SIG-M5 treated with dmso at 0.1 percent for 504 hours (cell line): ENCODE measurements around the gene PRAMEF13.
A peak's percentile ranks its signal among the peaks of the same experiment; 100 is the strongest.
"Not testable (repeated sequence)": the region's sequence is repeated elsewhere in the genome, so short reads cannot be mapped to it uniquely, and the experiment has no call there.

ENCODE experiments used
- DNase-seq: peaks from one replicate; lab custom pipeline; 2025; ENCODE audit not compliant: unreplicated experiment; lab: John Stamatoyannopoulos, UW

PRAMEF13 gene, protein sequence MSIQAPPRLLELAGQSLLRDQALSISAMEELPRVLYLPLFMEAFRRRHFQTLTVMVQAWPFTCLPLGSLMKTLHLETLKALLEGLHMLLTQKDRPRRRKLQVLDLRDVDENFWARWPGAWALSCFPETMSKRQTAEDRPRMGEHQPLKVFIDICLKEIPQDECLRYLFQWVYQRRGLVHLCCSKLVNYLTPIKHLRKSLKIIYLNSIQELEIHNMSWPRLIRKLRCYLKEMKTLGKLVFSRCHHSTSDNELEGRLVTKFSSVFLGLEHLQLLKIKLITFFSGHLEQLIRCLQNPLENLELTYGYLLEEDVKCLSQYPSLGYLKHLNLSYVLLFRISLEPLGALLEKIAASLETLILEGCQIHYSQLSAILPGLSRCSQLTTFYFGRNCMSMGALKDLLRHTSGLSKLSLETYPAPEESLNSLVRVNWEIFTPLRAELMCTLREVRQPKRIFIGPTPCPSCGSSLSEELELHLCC

DNA sequence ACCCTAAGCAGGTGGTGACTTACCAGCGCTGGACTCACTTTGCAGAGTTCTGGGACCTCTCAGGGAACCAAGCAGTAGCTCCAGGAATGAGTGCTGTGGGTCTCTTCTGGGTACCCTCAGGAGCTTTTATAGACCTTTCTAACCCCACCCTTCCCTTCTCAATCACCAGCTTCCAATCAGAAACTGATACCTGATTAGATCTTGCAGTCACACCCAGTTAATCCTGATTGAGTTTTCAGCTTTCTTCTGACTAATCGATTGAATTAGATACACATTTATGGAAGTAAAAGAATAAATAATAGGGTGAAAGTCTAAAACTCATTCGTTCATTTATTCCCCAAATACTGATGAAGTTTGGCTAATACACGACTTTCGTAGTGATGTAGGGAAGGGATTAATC is at the start of gene PRAMEF13:
Gene PRAMEF13 (minus strand): TSS at position 101 of the 400 bp plus-strand sequence. CDS start 1,820 bp downstream, outside the sequence.
- DNase-seq: not testable (repeated sequence)

DNA sequence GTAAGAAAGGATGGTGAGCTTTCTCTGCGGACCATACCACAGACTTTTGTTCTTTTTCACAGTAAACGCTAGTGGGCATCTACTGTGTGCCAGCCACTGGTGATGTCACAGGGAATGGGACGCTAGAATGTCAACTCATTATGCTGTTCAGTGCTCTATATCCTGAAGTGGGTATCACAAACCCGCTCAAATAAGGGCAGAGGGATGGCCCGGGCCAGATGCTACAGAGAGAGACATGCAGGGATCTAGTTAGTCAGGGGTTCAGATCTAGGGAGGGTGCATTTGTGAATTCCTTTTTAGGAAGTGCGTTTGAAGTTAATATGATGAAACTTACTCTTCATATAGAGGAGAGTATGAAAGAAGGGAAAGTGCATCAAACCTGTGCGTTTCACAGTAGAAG is 45.9 kb upstream of the PRAMEF13 start:
- DNase-seq: not testable (repeated sequence)

DNA sequence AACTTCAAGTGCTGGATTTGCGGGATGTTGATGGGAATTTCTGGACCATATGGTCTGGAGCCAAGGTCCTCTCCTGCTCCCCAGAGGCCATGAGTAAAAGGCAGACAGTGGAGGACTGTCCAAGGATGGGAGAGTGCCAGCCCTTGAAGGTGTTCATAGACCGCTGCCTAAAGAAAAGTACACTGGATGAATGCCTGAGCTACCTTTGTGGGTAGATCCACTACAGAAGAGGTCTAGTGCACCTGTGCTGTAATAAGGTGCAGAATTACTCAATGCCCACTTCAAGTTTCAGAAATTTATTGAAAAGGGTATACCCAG is 45.3 kb upstream of the PRAMEF13 start:
- not testable (repeated sequence) for DNase-seq

DNA sequence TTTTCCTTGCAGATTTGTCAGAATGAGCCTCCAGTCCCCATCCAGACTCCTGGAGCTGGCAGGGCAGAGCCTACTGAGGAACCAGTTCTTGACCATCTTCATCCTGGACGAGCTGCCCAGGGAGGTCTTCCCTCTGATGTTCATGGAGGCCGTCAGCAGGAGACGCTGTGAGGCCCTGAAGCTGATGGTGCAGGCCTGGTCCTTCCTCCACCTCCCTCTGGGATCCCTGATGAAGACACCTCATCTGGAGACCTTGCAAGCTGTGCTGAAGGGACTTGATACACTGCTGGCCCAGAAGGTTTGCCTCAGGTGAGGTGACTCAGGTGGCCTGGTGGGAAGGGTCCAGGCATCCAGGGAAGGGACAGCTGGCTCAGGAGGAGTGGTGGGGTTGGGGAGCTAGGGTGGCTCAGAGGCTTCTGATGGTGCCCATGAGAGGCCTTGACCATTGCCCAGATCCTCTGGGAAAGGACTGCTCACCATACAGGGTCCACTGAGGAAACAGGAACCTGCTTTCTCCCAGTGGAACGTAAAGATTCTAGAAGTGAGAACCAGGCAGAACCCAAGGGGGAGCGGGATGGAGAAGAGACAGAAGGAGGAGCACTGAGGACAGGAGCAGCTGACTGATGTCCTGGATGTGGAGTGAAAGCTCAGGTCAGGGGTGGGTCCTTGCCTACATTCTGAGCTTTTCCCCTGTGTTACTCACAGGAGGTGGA is 44.8 kb upstream of the PRAMEF13 start:
- DNase-seq: not testable (repeated sequence)

DNA sequence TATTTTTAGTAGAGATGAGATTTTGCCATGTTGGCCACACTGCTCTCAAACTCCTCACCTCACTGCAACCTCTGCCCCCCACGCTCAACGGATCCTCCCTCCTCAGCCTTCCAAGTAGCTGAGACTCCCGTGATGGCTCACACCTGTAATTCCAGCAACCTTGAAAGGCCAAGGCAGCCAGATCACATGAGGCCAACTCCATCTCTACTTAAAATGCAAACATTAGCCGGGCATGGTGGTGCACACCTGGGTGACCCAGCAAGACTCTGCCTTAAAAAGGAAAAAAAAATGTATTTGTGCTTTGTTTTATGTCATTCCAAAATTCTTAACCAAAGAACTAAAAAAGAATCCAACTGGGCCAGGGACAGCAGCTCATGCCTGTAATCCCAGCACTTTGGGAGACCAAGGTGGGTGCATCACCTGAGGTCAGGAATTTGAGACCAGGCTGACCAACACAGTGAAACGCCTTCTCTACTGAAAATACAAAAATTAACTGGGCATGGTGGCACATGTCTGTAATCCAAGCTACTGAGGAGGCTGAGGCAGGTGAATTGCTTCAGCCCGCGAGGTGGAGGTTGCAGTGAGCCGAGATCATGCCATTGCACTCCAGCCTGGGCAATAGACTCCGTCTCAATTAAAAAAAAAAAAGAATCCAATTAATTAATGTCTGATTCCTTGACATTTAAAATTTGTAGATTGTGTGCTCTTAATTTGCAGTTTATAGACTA is 42.5 kb upstream of the PRAMEF13 start:
- DNase-seq: not testable (repeated sequence)

DNA sequence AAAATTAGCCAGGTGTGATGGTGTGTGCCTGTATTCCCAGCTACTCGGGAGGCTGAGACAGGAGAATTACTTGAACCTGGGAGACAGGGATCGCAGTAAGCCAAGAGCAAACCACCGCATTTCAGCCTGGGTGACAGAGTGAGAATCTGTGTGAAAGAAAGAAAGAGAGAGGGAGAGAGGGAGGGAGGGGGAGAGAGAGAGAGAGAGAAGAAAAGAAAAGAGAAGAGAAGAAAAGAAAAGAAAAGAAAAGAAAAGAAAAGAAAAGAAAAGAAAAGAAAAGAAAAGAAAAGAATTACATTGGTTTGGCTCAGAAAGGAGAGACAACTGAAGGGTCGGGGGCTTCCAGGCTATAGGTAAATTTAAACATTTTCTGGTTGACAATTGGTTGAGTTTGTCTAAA is 38.4 kb upstream of the PRAMEF13 start:
- not testable (repeated sequence) for DNase-seq

DNA sequence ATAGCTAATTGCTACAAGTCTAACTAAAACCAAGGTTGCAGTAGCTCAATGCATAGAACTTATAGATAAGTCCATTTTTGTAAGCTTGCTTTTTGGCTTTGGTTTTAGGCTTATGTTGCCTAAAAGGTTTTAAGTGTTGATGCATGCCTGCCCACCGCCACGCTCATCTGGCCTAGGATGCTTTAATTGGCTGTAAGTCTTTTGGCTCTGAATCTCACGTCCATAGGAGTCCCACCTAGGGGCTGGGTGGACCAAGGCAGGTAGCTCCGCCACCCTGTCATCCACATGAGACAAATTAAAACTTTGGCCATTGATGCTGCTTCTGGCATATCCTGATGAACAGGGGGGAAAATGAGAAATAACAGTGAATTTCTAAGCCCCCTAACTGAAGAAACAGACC is 36.4 kb upstream of the PRAMEF13 start:
- not testable (repeated sequence) for DNase-seq

DNA sequence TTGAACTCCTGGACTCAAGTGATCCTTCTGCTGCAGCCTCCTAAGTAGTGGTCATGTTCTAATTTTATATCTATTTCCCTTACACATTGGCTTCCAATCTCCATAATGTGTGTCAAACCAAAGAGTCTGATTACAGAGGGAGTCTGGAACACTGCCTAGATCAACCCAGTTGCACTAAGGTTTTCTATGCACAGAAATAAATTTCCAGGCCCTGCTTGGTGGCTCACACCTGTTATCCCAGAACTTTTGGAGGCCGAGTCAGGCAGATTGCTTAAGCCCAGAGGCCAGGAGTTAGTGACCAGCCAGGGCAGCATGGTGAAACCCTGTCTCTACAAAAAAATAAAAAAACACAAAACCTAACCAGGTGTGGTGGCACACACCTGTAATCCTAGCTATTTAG is 32.8 kb upstream of the PRAMEF13 start:
- DNase-seq: not testable (repeated sequence)

DNA sequence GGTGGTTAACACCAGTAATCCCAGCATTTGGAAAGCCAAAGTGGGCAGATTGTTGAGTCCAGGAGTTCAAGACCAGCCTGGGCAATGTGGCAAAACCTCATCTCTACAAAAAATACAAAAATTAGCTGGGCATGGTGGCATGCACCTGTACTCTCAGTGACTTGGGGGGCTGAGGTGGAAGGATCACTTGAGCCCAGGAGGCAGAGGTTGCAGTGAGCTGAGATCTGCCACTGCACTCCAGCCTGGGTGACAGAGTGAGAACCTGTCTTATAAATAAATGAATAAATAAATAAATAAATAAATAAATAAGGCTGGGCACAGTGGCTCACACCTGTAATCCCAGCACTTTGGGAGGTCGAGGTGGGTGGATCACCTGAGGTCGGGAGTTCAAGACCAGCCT is 30.8 kb upstream of the PRAMEF13 start:
- DNase-seq: not testable (repeated sequence)

DNA sequence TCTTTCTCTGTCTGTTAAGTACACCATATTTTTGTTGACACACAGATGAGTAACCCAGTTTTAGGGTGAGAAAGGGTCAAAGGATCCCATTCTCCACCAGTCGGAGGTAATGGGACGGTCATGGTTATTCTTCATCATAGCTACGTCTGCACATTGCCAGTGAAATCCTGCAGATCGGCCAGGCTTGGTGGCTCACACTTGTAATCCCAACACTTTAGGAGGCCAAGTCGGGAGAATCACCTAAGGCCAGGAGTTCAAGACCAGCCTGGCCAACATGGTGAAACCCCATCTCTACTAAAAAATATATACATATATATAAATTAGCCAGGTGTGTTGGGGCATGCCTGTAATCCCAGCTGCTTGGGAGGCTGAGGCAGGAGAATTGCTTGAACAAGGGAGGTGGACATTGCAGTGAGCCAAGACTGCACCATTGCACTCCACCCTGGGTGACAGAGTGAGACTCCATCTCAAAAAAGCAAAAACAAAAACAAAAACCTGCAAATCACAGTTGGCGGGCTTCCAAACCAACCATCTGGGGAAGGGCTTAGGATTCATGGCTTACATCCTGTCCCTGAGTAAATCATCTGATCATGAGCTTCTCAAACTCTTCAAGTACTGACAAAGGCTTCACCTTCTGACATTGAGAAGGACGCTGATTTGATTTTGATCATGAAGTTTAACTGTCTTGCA is 30.0 kb upstream of the PRAMEF13 start:
- DNase-seq: not testable (repeated sequence)

DNA sequence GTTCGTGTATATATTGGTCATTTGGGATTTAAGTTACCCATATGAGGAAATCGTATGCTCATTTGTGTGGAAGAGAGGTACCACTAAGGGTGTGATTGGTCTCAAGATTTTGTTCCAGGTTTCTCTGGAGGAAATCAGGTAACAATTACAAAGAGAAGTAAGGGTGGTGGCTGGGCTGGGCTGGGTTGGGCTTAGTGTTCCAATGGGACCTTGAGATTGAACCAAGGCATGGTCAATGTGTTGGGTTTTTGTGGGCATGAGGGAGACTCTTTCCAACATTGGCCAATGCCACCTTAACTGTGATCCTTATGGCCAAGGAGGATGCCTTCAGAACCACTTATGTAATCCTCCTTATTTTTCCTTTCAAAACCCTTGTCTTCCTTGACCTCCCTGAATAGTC is 29.4 kb upstream of the PRAMEF13 start:
- not testable (repeated sequence) for DNase-seq

DNA sequence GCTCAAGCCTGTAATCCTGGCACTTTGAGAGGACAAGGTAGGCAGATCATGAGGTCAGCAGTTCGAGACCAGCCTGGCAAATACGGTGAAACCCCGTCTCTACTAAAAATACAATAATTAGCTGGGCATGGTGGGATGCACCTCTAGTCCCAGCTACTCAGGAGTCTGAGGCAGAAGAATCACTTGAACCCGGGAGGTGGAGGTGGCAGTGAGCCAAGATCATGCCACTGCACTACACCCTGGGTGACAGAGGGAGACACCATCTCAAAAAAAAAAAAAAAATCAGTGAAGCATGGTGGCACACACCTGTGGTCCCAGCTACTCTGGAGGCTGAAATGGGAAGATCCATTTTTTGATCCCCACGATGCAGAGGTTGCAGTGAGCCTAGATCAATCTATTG is 28.9 kb upstream of the PRAMEF13 start:
- DNase-seq: not testable (repeated sequence)

DNA sequence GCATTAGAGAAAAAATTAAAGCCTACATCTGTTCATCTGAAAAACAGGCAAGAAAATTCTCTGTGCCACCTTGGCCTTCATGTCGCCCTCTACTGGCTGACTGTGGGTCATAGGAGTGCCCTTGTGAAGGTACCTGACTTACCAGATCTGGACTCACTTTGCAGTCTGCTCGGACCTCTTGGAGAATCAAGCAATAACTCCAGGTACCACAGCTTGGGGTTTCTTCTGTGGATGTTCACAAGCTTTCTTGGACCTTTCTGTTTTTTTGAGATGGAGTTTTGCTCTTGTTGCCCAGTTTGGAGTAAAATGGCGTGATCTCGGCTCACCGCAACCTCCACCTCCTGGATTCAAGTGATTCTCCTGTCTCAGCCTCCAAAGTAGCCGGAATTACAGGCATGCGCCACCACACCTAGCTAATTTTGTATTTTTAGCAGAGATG is 27.2 kb upstream of the PRAMEF13 start:
- DNase-seq: peak; percentile 38

DNA sequence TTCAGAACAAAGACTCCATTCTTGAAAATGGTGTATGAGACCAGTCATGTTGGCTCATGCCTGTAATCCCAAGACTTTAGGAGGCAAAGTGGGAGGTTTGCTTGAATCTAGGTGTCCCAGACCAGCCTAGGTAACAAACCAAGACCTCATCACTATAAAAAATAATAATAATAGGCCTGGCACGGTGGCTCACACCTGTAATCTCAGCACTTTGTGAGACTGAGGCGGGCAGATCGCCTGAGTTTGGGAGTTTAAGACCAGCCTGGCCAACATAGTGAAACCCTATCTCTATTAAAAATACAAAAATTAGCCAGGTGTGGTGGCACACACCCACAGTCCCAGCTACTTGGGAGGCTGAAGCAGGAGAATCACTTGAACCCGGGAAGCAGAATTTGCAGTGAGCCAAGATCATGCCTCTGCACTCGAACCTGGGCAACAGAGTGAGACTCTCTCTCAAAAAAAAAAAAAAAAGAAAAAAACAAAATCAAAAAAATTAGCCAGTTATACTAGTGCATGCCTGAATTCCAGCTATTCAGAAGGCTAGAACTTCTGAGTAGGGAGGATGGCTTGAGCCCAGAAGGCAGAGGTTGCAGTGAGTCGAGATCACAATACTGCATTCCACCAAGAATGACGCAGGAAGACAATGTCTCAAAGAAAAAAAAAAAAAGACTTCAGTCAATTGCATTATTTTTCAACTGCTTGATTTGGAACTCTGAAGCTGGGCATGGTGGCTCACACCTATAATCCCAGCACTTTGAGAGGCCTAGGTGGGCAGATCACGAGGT is 26.3 kb upstream of the PRAMEF13 start:
- DNase-seq: not testable (repeated sequence)

DNA sequence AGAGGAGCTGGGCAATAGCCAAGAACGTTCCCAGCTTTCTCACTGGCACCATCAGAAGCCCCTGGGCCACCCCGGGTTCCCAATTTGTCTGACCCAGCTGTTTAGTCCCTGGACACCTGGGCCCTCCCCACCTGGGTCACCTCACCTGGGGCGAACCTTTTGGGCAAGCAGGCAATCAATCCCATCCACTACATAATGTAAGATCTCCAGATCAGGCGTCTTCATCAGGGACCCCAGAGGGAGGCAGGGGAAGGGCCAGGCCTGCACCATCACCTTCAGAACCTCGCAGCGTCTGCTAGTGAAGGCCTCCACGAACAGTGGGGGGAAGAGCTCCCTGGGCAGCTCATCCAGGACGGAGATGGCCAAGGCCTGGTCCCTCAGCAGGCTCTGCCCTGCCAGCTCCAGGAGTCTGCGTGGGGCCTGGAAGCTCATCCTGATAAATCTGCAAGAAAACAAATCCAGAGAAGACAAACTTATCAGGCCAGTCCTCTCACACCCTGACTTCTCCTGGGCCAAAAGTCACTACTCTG is 24.5 kb upstream of the PRAMEF13 start, which contains the start of gene PRAMEF18:
Gene PRAMEF18 (minus strand): TSS at position 480 of the 530 bp plus-strand sequence. CDS start 48 bp downstream, at position 432.
- DNase-seq: not testable (repeated sequence)

DNA sequence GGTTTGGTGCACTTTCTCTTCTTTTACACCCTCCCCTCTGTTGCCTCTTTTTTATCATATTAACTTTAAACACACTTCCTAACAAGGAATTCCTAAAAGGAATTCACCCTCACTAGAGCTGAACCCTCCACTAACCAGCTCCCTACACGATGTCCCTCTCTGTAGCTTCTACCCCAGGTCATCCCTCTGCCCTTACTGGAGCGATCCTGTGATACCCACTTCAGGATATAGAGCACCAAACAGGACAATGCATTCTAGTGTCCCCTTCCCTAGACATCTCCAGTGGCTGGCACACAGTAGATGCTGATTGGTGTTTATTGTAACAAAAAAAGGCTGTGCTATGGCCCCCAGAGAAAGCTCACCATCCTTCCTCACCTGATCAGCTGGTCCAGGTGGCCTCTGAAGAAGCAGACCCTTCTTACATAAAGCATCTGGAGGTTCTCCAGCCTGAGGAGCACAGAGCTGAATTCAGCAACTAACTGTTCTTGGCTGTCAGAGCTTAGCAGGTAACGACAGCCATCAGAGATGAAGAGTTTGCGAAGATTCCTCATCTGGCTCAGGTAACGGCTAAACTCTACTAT is 23.4 kb upstream of the PRAMEF13 start:
- DNase-seq: no peak

DNA sequence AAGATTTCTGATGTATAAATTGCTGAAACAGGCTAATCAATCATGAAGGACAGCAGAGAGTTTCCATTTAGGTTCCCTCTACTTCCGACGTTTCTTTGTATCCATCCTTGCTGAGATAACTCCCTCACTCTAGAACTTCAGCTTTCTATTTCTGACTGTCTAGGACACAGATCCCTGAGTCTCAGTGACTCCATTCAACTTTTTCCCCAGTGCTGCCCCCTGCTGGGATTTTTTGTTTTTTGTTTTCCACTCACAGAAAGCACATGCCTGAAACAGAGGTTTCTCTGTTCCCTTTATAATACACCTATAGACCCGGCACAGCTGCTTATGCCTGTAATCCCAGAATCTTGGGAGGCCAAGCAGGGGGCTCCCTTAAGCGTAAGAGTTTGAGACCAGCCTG is 21.6 kb upstream of the PRAMEF13 start:
- not testable (repeated sequence) for DNase-seq

DNA sequence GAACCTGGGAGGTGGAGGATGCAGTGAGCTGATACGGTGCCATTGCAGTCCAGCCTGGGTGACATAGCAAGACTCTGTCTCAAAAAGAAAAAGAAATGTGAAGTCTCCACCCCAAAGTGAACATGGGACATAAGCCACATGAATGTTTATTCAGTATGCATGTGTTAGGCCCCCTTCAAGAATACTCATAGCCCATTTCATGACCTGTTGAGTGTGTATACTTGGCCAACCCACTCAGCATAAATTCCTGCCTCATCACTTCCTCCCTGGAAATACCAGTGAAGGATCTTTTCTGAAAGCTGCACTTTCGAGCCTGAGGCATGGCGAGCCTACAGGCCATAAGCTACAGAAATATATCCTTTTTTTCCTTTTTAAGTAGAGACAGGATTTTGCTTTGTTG is 18.0 kb upstream of the PRAMEF13 start:
- not testable (repeated sequence) for DNase-seq

DNA sequence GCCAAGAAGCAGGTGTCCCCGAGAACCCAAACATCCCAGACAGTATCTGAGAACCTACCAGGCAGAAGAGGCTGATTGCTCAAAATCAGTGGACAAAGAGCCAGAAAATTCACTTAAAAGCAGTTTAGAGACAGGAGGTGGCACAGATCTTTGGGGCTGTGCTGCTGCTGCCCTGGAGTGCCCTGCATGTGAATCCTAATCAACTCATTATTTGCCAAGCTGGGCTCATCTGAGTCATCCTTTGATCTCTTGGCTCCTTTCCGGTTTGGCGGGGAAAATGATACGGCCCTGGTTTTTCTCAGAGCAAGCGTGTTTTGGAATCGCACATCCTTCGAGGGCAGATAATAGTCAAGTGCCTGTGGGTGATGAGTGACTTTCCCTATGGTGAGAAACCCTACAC is 15.4 kb upstream of the PRAMEF13 start:
- DNase-seq: not testable (repeated sequence)
